NB4 (cell line): ENCODE results near the gene ENTPD6.
A peak's percentile ranks its signal among the peaks of the same experiment; 100 is the strongest.
"Not testable (repeated sequence)": the region's sequence is repeated elsewhere in the genome, so short reads cannot be mapped to it uniquely, and the experiment has no call there.

Source experiments
- DNase-seq: peaks from one replicate; pipeline ENCODE4 v3.0.0; 2010; ENCODE audit warnings: low read depth
- H3K4me3 ChIP-seq: one replicate; pipeline ENCODE4 v1.5.1; 2011; ENCODE audit warnings: mild to moderate bottlenecking, low read depth, low read length, moderate library complexity
- CTCF ChIP-seq: IDR thresholded peaks from one replicate; pipeline ENCODE4 v1.5.1; 2012; ENCODE audit warnings: low read depth, low read length
- MAX ChIP-seq: IDR thresholded peaks from 2 replicates; pipeline ENCODE4 v1.6.1; 2011; ENCODE audit warnings: low read depth, low read length
- MYC ChIP-seq: IDR thresholded peaks from 2 replicates; pipeline ENCODE4 v1.6.1; 2011; ENCODE audit warnings: low read depth, low read length
- POLR2A ChIP-seq: IDR thresholded peaks from 2 replicates; pipeline ENCODE4 v1.6.1; 2011; ENCODE audit warnings: mild to moderate bottlenecking; ENCODE audit not compliant: insufficient read length; ENCODE audit errors: extremely low read depth

The ENTPD6 gene

GRCh38 chr20:25236450-25237304, 41.2 kb downstream of the ENTPD6 start:
- no peak for DNase-seq
- no peak overlapping the region for H3K4me3 ChIP-seq
- no peak for TF ChIP-seq CTCF
- no peak for TF ChIP-seq MYC
- no peak for TF ChIP-seq POLR2A
- no peak for TF ChIP-seq MAX

DNA sequence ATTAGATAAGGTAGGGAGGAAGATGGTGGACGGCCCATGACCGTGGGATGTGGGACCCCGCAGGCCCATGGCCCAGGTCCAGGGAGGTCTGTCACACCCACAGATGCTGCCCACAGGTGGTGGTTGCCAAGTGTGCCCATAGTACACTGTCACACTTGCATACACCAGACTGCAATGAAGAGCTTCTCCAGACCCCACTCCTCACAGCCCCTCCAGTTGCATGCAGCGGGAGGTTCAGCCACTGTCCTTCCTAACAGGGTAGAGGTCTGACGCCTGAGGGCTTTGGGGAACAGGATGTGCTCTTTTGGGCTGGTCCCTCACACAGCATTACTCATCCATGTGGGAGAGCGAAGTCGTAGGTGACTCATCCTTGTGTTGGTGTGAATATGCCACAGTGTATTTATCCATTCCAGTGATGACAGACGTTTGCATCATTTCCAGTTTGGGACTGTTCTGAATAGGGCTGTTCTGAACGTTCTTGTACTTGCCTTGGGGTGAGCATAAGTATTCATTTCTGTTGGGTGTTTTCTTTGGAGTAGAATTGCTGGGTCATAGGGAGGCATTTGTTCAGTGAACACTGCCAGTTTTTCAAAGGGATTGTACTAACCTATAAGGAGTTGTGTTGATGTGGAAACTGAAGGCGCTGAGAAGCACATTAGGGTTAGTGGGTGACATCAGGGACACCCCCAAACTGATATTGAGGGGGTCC, 42.3 kb downstream of the ENTPD6 start:
- no peak for TF ChIP-seq CTCF
- TF ChIP-seq MYC = peak; percentile 86
- TF ChIP-seq POLR2A = no peak
- TF ChIP-seq MAX = peak; percentile 76
- peak; percentile 96 for DNase-seq
- no peak overlapping the region for H3K4me3 ChIP-seq

DNA sequence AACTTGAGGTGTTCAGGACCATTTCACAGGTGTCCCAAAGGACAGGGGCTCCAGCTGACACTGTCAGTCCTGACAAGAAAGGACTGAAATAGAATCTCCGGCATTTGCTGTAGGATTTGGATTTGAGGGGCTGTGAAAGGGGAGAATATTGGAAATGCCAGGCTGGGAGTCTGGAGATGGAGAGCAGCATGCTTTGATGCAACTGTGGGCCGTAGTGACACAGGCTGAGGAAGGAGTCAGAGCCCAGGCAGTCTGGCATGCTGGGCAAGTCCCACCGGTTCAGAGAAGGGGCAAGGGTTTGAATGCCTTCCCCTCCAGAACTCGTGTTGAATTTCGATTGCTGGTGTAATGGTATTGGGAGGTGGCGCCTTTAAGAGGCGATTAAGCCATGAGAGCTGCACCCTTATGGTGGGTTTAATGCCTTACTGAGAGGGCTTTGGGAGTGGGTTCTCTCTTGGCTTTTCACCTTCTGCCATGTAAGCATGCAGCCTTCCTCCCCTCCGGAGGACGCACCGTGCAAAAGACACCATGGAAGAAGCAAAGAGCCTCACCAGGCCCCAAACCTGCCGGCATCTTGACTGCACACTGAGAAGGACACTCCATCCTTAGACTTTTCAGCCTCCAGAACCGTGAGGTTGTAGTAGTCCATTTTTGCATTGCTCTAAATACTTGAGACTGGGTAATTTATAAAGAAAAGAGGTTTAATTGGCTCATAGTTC, 43.0 kb downstream of the ENTPD6 start:
- no peak for DNase-seq
- no peak overlapping the region for H3K4me3 ChIP-seq
- no peak for TF ChIP-seq MAX
- no peak for TF ChIP-seq MYC
- TF ChIP-seq POLR2A = no peak
- no peak for TF ChIP-seq CTCF

GRCh38 chr20:25239387-25240370, 44.2 kb downstream of the ENTPD6 start:
- no peak for DNase-seq
- H3K4me3 ChIP-seq = no peak overlapping the region
- TF ChIP-seq MAX = no peak

DNA sequence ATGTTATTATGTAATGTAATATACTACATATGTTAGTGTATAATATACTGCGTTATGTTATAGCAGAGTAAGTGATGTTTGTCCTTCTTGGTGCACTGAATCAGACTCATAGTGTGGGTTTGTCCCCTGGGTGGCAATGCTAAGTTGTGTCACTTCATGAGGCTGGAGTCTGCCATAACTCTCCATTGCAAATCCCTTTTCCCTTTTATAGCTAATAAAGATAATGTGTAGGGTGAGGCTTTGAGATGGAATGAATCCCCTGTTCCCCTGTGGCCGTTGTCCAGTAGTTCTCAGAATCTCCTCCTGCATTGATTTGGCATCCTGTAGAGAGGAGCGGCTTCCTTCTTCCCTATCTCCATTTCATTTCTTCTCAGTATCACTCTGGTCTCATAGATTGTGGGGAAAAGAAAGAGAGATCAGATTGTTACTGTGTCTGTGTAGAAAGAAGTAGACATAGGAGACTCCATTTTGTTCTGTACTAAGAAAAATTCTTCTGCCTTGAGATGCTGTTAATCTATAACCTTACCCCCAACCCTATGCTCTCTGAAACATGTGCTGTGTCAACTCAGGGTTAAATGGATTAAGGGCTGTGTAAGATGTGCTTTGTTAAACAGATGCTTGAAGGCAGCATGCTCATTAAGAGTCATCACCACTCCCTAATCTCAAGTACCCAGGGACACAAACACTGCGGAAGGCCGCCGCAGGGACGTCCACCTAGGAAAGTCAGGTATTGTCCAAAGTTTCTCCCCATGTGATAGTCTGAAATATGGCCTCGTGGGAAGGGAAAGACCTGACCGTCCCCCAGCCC, 45.5 kb downstream of the ENTPD6 start:
- not testable (repeated sequence) for DNase-seq, H3K4me3 ChIP-seq

DNA sequence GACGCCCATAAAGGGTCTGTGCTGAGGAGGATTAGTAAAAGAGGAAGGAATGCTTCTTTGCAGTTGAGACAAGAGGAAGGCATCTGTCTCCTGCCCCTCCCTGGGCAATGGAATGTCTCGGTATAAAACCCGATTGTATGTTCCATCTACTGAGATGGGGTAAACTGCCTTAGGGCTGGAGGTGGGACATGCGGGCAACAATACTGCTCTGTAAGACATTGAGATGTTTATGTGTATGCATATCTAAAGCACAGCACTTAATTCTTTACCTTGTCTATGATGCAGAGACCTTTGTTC, 46.1 kb downstream of the ENTPD6 start:
- not testable (repeated sequence) for DNase-seq, H3K4me3 ChIP-seq
